ENCODE data around the gene CTSA.
A peak's percentile ranks its signal among the peaks of the same experiment; 100 is the strongest.
"Not testable (repeated sequence)": the region's sequence is repeated elsewhere in the genome, so short reads cannot be mapped to it uniquely, and the experiment has no call there.

Gene CTSA

DNA sequence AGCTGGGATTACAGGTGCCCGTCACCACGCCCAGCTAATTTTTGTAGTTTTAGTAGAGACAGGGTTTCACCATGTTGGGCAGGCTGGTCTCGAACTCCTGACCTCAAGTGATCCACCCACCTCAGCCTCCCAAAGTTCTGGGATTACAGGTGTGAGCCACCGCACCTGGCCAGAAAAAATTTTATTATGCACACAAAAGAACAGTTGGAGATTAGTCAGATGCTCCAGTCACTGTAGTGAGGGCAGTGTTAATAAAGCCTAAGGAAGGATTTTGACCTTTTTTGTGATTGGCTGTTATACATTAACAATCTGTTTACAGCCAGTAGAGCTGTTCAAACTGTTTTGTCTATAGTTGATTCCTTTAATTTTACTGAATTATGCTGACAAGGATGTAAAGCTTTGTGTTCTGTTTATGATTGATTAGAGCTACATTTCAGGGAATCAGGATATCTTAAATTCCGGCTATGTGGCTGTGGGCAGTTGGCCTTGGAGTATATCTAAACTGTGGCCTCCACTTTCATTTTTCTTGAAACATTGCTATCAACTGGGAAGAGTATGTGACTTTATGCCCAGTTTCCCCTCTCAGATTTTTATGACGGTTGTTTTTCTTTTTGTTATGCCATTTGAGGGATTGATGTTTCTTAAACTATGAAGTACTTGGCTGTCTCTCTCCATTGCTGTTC lies 23.9 kb upstream of the CTSA start:
- no peak for DNase-seq

DNA sequence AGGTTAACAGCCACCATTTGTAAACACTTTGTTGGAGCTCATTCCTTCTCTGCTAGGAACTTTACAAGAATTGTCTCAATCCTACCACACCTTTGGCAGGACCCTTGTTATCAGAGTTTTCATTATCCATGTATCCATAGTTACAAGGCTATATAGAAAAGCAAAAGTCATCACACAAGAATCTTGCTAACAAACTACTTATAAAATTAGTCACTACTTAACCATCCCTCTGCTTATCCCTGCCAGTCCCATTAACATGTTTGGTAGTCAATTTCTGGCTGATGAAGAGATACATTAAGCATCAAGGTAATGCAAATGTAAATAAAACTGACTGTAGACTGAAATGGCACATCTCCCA lies 23.3 kb upstream of the CTSA start:
- peak; percentile 45 for DNase-seq

DNA sequence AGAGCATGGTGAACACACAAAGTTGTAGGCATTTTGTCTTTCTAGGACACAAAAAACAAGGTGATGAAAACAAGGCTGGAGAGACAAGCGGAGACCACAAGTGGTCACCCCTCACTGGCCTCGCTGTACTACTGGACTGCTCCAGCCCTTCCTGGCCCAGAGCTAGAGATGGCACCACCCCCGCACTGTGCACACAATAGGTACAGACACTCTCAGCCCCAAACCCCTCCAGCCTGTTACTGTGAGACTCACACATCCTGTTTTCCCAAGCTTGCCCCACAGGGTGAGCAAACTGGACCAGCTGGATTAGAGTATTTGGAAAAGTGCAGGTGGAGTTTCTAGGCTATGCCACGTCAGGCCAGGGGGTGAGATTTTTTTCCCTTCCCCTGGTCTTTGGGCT lies 18.5 kb upstream of the CTSA start:
- DNase-seq: no peak

DNA sequence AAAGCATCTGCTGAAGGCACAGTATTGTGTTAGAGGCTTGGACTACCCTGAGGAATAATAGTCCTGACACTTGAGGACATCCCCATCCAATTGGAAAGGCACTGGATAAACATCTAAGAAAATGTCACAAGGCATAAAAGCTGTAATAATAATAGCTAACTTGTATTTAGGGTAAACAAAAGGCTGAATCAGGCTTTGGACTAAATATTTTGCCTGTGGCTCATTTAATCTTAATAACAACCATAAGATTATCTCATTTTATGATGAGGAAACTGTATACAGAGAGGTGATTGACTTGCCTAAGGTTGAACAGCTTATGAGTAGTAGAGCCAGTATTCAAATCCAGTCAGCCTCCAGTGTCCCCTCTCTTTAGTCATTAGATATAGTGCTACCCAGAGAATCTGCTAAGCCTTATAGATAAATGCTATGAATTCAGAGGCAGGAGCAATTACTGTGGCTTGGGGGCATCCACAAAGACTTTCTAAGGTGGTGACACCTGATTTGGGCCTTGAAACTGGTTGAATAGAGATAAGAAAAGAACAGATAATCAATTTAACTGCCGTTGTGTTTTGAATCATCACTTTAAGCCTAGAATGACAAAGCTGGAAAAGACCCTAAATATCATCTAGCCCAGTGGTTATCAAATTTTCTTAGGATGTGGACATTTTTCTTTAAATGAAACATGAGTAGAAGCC lies 17.6 kb upstream of the CTSA start:
- no peak for DNase-seq

DNA sequence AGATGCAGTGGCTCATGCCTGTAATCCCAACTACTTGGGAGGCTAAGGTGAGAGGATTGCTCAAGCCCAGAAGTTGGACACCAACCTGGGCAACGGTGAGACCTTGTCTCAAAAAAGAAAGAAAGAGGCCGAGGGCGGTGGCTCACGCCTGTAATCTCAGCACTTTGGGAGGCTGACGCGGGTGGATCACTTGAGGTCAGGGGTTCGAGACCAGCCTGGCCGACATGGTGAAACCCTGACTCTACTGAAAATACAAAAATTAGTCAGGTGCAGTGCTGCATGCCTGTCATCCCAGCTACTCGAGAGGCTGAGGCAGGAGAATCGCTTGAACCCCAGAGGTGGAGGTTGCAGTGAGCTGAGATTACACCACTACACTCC lies 17.0 kb upstream of the CTSA start:
- DNase-seq: not testable (repeated sequence)

DNA sequence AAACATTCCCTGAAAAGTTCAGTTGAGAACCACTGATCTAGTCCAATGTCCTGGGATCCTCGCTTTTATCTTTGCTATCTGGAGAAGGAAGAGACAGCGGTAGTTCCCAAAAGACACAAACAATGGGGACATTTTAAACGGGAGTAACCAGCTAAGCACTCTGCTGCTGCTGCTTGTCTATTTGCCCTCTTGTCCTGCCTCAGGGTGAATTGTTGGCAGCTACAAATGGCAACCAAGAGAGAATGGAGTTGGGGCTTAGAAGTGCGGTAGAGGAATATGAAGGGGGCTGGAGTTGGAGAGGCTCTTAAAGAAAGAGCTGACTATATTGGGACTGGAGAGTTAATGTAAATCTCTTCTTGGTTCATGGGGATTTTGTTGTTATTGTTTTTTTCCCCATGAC lies 16.6 kb upstream of the CTSA start:
- DNase-seq: no peak

DNA sequence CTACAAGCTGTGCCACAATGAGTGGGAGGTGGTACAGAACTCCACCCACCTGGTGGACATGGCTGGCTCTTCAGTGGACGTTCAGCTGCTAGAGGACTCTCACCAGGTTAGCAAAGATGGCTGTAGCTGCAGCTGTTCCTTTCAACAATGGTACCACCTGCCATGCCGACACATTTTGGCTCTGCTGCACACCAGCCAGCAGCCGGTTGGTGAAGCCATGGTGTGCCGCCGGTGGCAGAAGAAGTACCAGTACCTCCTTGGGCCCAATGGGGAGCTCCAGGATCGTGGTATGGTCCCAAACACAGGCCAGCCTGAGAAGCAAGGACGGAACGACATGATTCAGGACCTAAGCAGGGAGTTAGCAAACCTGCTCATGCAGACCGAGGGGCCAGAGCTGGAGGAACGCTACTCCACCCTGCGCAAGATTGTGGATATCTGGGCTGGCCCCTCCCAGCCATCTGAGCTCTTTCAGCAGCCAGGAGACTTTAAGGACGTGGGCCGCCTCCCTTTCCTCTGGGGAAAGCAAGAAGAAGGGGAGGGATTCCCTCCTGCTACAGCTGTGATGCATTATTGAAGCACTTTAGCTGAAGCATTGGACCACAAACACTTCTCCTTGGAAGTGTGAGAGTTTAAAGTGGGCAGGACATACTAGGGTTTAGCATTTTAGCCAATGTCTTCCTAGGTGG lies 12.9 kb upstream of the CTSA start:
- no peak for DNase-seq

DNA sequence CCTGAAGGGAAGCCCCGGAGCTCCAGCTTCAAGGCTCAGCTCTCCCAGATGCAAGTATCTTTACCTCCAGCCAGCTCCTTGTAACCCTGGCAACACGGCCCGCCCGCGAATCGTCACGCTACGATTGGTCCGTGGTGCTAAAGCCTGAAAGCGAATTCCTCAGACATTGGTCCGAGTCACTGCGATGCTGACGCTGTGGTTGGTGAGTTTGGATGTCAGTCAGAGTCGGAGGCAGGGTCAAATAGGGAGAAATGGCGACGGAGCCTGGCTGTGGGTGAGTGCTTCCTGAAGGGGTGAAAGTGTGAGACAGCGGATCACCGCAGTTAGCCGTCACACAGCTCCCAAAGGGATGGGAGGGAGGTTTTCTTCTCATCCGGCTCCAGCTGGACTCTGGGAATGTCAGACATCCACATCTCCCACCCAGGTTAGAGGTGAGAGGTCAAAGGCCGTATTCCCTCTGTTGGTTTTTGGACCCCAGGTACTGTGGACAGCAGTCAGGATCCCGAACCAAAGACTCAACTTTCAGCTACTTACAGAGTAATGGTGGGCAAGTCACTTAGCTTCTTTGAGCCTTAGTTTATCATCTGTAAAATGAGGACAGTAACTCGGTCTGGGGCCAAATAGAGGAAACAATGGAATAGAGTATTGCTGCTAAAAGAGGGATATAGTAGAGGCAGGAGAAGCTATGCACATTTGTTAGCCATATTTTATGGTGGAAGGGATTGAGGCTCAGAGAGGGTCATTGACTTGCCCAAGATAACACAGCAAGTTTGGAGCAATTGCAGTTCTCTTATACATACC lies 9.9 kb upstream of the CTSA start, which contains the start of gene ZSWIM1:
ZSWIM1 (plus strand) TSS at position 240 of the 801 bp plus-strand sequence. CDS start 1,366 bp downstream, outside the sequence.
- peak; percentile 99 for DNase-seq

DNA sequence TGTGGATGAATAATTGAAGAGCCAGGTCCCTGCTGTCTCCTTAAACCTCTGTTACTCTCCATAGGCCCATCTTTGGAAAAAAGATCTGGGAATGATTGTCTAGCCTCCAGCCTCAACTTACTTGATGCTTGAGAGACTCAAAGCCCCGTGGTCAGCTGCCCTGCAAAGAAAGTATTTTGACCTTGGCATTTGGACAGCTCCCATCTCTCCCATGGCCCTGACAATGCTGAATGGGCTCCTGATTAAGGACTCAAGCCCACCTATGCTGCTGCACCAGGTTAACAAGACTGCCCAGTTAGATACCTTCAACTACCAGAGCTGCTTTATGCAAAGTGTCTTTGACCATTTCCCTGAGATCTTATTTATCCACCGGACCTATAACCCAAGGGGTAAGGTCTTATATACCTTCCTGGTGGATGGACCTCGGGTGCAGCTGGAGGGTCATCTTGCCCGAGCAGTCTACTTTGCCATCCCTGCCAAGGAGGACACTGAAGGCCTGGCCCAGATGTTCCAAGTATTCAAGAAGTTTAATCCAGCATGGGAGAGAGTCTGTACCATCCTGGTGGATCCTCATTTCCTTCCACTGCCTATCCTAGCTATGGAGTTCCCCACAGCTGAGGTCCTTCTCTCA lies 8.6 kb upstream of the CTSA start:
- no peak for DNase-seq

DNA sequence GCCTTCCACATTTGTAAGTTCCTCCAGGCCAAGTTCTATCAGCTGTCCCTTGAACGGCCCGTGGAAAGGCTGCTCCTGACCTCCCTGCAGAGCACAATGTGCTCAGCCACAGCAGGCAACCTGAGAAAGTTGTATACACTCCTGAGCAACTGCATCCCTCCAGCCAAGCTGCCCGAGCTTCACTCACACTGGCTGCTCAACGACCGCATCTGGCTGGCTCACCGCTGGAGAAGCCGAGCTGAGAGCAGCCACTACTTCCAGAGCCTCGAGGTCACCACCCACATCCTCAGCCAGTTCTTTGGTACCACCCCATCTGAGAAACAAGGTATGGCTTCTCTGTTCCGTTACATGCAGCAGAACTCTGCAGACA lies 8.1 kb upstream of the CTSA start:
- no peak for DNase-seq

DNA sequence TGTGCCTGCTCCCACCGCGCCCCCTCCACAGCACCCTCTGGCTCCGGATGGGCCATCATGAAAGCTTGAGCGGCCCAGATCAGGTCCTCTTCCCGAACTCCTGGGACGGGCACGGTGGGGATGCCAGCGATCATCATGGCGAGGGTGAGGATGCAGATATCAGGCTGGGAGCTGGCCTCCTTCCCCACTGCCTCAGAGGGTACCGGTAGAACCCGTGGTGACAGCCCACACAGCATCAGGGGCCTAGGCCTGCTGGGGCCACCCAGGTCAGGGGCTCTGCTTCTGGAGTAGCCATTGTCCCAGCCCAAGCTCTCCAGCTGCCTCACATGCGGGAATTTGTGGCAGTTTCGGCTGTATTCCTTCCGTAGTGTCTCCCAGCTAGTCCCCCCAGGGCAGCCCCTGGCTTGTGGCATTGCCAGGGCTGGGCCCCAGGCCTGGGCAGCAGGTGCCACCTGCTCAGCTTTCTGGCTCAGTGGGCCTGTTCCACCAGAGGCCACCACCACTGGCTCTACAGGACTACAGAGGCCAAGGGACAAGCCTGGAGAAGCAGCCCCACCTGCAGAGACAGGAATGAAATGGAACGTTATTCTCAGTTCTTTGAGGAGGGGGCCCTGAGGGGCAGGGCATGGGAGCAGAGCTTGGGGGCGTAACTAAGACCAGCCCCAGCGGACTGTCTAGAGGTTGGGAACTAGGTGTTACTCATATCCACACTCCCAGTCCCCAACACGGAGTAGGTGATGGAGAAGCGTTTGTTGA lies 4.4 kb upstream of the CTSA start:
- DNase-seq: no peak

DNA sequence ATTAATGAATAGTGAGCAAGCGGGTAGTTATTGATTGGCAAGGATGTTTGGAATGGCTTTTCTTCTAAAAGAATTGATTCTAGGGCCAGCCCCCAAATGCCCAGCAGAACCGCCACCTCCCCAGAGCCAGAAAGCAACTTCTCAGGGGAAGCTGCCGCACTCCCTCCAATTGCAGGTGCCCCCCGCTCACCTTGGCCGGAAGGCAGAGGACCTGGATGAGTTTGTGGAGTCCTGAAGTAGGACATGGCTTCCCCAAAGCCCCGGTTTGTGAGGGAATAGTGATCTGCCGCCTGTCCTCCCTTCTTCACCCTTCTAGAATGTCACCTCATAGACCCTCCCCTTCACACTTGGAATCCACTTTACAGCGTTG lies 3.8 kb upstream of the CTSA start, which contains the start of gene SPATA25:
SPATA25 (minus strand) TSS at position 277 of the 370 bp plus-strand sequence; CDS start at position 245, 32 bp downstream.
- DNase-seq: no peak

DNA sequence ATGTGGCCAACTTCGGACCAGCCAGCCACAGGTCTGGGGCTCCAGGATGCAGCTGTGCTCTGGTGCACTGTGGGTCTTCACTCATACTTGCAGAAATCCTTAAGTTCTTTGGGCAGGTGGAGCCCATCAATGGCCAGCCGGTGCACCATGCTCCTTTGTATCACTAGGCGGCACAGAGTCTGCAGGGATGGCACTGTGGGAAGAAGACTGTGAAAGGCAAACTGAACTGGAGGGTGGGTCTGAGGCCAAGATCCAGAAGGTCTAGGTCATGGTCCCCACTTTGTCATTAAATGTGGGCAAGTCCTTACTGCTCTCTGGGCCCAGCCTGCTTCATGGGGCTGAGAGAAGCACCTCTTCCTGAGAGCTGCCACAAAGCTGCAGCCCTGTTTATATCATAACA lies 2.5 kb upstream of the CTSA start:
- DNase-seq: no peak

DNA sequence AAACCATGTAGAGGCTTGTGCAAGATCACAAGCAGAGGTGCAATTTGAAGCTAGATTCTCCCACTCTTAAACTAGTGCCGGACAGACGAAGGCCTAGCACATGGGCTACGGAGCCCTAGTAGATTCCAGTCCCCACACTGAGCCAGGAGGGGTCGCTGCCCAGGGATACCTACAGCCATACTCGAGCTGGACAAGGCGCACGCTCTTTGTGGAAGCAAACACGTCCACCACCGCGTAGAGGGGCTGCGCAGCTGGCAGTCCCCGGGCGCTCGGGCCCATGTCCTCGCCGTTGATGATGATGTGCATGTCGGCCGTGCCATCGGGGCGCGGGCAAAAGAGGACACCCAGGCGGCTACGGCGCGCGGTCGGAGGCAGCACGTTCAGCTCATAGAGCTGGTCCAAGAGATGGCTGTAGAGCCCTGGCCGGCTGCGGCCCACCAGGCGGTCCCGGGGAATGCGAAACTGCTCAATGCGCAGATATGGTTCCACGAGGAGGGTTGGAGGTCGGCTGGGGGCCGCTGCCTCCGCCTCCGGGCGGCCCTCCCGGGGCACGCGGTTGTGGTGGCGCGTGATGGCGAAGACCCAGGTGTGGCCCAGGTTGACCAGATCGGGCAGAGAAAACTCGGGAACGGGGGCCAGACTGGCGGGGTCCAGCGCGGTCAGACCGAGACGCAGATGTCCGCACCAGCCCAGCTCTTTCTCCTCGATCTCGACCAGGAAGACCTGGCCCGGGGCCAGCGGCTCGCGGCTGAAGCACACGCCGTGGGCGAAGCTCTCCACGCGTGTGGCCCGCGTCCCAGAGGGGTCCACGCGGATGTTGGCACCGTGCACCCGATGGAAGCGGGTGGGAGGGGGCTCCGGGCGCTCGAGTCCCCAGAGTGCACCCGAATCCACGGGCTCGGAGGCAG lies 804 bp upstream of the CTSA start:
- peak; percentile 84 for DNase-seq

DNA sequence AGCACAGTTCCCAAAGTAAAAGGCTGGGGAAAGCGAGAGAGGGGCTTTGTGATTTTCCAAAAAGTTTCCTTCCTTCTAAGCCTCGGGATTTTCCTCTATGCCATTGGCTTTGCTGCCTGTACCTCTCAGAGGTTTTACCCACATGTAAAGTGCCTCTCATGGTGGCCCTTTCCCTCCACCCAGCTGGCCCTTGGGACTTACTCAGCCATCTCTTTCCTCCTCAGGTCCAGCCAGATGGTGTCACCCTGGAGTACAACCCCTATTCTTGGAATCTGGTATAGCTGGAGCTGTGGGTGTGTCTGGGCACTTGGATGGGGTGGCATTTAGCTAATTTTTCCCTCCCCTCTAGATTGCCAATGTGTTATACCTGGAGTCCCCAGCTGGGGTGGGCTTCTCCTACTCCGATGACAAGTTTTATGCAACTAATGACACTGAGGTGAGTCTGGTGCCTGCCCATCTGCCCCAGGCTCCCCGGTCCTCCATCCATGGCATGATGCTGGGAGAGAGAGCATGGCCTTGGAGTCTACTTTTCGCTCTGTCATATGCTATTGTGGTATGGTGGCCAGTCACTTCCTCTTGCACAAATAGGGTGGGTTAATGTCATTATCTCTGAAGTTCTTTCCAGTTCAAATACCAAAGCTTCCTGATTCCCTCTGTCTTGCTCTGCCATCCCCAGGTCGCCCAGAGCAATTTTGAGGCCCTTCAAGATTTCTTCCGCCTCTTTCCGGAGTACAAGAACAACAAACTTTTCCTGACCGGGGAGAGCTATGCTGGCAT lies 1.1 kb downstream of the CTSA start:
- DNase-seq: peak; percentile 27

DNA sequence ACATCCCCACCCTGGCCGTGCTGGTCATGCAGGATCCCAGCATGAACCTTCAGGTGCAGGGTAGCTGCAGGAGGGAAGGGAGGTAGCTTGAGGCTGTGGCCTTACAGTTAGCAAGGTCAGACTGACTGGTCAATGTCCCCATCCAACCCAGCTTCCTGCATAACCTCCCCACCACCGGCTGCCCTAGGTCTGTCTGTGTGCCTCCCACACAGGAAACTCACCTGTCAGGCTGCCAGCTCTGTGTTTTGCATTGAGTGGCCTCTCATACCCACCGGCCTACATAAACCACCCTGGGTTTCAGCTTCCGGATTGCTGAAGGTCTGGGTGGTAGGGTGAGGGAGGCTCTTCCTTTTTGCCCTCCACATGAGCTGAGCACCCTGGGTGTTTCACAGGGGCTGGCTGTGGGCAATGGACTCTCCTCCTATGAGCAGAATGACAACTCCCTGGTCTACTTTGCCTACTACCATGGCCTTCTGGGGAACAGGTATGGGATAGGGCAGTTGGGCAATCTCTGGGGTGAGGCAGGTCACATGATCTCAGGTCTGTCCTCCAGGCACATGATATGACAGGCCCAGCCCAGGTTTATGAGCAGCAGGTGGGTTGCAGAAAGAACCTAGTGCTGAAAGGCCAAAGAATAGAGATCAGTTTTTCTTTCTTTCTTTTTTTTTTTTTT lies 1.8 kb downstream of the CTSA start:
- DNase-seq: no peak

DNA sequence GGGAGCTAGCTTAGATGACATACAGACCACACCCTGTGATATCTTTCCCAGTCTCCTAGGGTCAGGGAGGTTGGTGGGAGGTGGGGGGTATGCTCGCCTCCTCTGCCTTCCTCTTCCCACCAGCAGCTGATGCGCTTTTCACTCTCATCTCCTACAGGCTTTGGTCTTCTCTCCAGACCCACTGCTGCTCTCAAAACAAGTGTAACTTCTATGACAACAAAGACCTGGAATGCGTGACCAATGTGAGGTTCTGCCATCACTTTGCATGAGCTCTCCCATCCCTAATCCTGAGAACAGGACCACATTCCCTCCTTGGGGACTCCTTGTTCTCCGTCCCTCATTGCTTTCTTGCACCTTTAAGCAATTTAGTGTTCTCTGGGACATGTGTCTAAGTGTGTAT lies 2.7 kb downstream of the CTSA start:
- no peak for DNase-seq

DNA sequence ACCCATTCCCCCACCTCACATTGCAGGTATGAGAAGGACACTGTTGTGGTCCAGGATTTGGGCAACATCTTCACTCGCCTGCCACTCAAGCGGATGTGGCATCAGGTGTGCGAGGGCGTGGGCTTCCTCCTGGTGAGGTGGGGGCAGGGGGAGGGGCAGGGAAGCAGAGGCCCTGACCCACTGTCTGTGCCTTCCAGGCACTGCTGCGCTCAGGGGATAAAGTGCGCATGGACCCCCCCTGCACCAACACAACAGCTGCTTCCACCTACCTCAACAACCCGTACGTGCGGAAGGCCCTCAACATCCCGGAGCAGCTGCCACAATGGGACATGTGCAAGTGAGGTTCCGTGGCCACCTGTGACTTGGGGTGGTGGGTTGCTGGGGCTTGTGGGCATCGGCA lies 3.7 kb downstream of the CTSA start:
- no peak for DNase-seq

DNA sequence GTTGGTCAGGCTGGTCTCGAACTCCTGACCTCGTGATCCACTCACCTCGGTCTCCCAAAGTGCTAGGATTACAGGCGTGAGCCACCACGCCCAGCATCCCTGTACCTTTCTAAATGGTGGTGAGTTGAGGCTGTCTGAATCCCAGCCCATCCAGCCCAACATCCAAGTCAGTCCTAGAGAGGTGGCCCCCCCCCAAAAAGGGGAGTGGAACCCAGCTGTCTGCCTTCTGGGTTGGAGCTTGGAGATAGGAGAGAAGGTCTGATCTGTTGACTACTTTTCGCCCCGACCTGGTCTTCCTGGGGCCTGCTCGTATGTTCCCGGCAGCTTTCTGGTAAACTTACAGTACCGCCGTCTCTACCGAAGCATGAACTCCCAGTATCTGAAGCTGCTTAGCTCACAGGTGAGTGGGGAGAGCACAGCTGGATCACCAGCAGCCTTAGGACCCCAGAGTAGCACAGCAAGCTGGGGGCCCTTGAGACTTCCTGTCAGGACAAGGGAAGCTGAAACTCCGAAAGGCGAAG lies 5.6 kb downstream of the CTSA start:
- DNase-seq: no peak
